ENCODE data around the gene ASCL2. TPM values are rescaled to one million over a fixed set of nuclear protein-coding genes. Genes with fewer than 3 reads are reported as not detected.

ASCL2 gene
- total RNA-seq, 1 donor from 2014 or later, result not detected

- DNase-seq (ENCODE audit: low spot score), result no peak
- Mint-ChIP-seq H3K9me3 (peaks cover 13% of the 10 kb centered on the region), H3K27ac (no peak overlapping the region), H3K27me3 (ENCODE audit: insufficient read depth, low read depth) (peaks cover 6% of the 10 kb centered on the region), H3K36me3 (no peaks in the 10 kb centered on the region), H3K4me1 (peaks cover 15% of the 10 kb centered on the region), H3K4me3 (no peak overlapping the region)
- Histone ChIP-seq H3K4me2 (no peak overlapping the region), H3K27me3 (peaks cover 28% of the 10 kb centered on the region), H3K79me2 (ENCODE audit: low read depth) (no peaks in the 10 kb centered on the region), H2AFZ (replicated peaks) (no peak overlapping the region), H4K20me1 (ENCODE audit: low read depth) (no peaks in the 10 kb centered on the region), H3K36me3 (no peaks in the 10 kb centered on the region), H3F3A (ENCODE audit: low read depth) (no peaks in the 10 kb centered on the region), H3K9ac (no peak overlapping the region), H3K9me3 (ENCODE audit: low read depth) (no peaks in the 10 kb centered on the region), H3K4me1 (peaks cover 6% of the 10 kb centered on the region), H3K27ac (no peak overlapping the region), H3K4me3 (no peak overlapping the region)
- TF ChIP-seq EZH2 (IDR thresholded peaks at IDR 0.05) (no peak), CTCF (IDR thresholded peaks at IDR 0.05) (no peak), EZH2phosphoT487 (IDR thresholded peaks at IDR 0.05) (no peak)
Measured at GRCh38 chr11:2249189-2249916, 21.0 kb downstream of the ASCL2 start.

GRCh38 chr11:2248762-2249161 lies 21.6 kb downstream of the ASCL2 start:
- Mint-ChIP-seq H3K27me3 (ENCODE audit: insufficient read depth, low read depth) (peaks cover 6% of the 10 kb centered on the region), H3K27ac (no peak overlapping the region), H3K4me1 (peaks cover 15% of the 10 kb centered on the region), H3K4me3 (no peak overlapping the region), H3K9me3 (peaks cover 13% of the 10 kb centered on the region), H3K36me3 (no peaks in the 10 kb centered on the region)
- H2AFZ ChIP-seq (replicated peaks), result no peak overlapping the region
- H3K4me2 ChIP-seq, result no peak overlapping the region
- no peak for TF ChIP-seq EZH2phosphoT487 (IDR thresholded peaks at IDR 0.05)
- no peak for TF ChIP-seq CTCF (IDR thresholded peaks at IDR 0.05)
- TF ChIP-seq EZH2 (IDR thresholded peaks at IDR 0.05), result no peak
- peaks cover 6% of the 10 kb centered on the region for H3K4me1 ChIP-seq
- no peak overlapping the region for H3K4me3 ChIP-seq
- no peak overlapping the region for H3K9ac ChIP-seq
- H3K27me3 ChIP-seq, result peaks cover 32% of the 10 kb centered on the region
- no peaks in the 10 kb centered on the region for H3K9me3 ChIP-seq (ENCODE audit: low read depth)
- H3K79me2 ChIP-seq (ENCODE audit: low read depth), result no peaks in the 10 kb centered on the region
- H4K20me1 ChIP-seq (ENCODE audit: low read depth), result no peaks in the 10 kb centered on the region
- peaks cover 3% of the 10 kb centered on the region for H3F3A ChIP-seq (ENCODE audit: low read depth)
- no peak for DNase-seq (ENCODE audit: low spot score)
- no peaks in the 10 kb centered on the region for H3K36me3 ChIP-seq
- no peak overlapping the region for H3K27ac ChIP-seq

- no peak overlapping the region for H3K27ac ChIP-seq
- H3K9me3 Mint-ChIP-seq, result peaks cover 13% of the 10 kb centered on the region
- no peak overlapping the region for H3K9ac ChIP-seq
- no peaks in the 10 kb centered on the region for H3K36me3 ChIP-seq
- peaks cover 15% of the 10 kb centered on the region for H3K4me1 Mint-ChIP-seq
- no peaks in the 10 kb centered on the region for H3K9me3 ChIP-seq (ENCODE audit: low read depth)
- H3K79me2 ChIP-seq (ENCODE audit: low read depth), result no peaks in the 10 kb centered on the region
- H3K27me3 ChIP-seq, result peaks cover 32% of the 10 kb centered on the region
- no peak overlapping the region for H3K4me2 ChIP-seq
- no peak overlapping the region for H2AFZ ChIP-seq (replicated peaks)
- no peak overlapping the region for H3K4me3 ChIP-seq
- peaks cover 6% of the 10 kb centered on the region for H3K4me1 ChIP-seq
- no peaks in the 10 kb centered on the region for H4K20me1 ChIP-seq (ENCODE audit: low read depth)
- no peak overlapping the region for H3K4me3 Mint-ChIP-seq
- no peak for DNase-seq (ENCODE audit: low spot score)
- TF ChIP-seq EZH2 (IDR thresholded peaks at IDR 0.05) (no peak), CTCF (IDR thresholded peaks at IDR 0.05) (no peak), EZH2phosphoT487 (IDR thresholded peaks at IDR 0.05) (no peak)
- peaks cover 3% of the 10 kb centered on the region for H3F3A ChIP-seq (ENCODE audit: low read depth)
- H3K27me3 Mint-ChIP-seq (ENCODE audit: insufficient read depth, low read depth), result peaks cover 6% of the 10 kb centered on the region
- H3K27ac Mint-ChIP-seq, result peak overlapping the region; percentile 90
- no peaks in the 10 kb centered on the region for H3K36me3 Mint-ChIP-seq
Measured at GRCh38 chr11:2248242-2248641, 22.1 kb downstream of the ASCL2 start.
